ENCODE measurements around the gene GET4.

Gene GET4
- 3.6 reads per million, percentile 14 among the genes with 10 or more reads in this experiment for total RNA-seq

GRCh38 chr7:876077-876971 lies at the start of gene GET4:
GET4 (plus strand) TSS chr7:876554; CDS start chr7:876646, 92 bp downstream.
- DNase-seq: peak; percentile 93

GRCh38 chr7:828793-829561 lies 47.4 kb upstream of the GET4 start:
- DNase-seq: no peak

GRCh38 chr7:830069-830468 lies 46.3 kb upstream of the GET4 start:
- no peak for DNase-seq

GRCh38 chr7:831596-832166 lies 44.7 kb upstream of the GET4 start:
- DNase-seq: no peak

- peak; percentile 48 for DNase-seq
Measured at GRCh38 chr7:832167-832967, 44.0 kb upstream of the GET4 start, which contains the start of gene SUN1. SUN1 (plus strand) TSS chr7:832476; CDS start chr7:832525, 49 bp downstream.

- DNase-seq: no peak
Measured at GRCh38 chr7:832968-833424, 43.4 kb upstream of the GET4 start.

- no peak for DNase-seq
Measured at GRCh38 chr7:833601-834258, 42.6 kb upstream of the GET4 start.

- DNase-seq: no peak
Measured at GRCh38 chr7:834277-834676, 42.1 kb upstream of the GET4 start.

- DNase-seq: no peak
Measured at GRCh38 chr7:835021-835420, 41.3 kb upstream of the GET4 start.

- no peak for DNase-seq
Measured at GRCh38 chr7:835485-836401, 40.6 kb upstream of the GET4 start.

GRCh38 chr7:836429-836828 lies 39.9 kb upstream of the GET4 start:
- DNase-seq: no peak

- no peak for DNase-seq
Measured at GRCh38 chr7:837001-837400, 39.4 kb upstream of the GET4 start.

- DNase-seq: no peak
Measured at GRCh38 chr7:840001-840600, 36.3 kb upstream of the GET4 start.

GRCh38 chr7:841943-842342 lies 34.4 kb upstream of the GET4 start:
- DNase-seq: no peak

GRCh38 chr7:842431-843031 lies 33.8 kb upstream of the GET4 start:
- no peak for DNase-seq

GRCh38 chr7:843230-843629 lies 33.1 kb upstream of the GET4 start:
- DNase-seq: no peak

- DNase-seq: no peak
Measured at GRCh38 chr7:844043-844442, 32.3 kb upstream of the GET4 start.

GRCh38 chr7:844514-844913 lies 31.8 kb upstream of the GET4 start:
- no peak for DNase-seq

- no peak for DNase-seq
Measured at GRCh38 chr7:845091-845490, 31.3 kb upstream of the GET4 start.

GRCh38 chr7:845731-846130 lies 30.6 kb upstream of the GET4 start:
- no peak for DNase-seq

All from effector CD4-positive, alpha-beta T cell (primary cell).